Lower leg skin (tissue), 4 donors: ENCODE measurements around the gene ABHD8. TPM values are rescaled to one million over a fixed set of nuclear protein-coding genes. Genes with fewer than 3 reads are reported as not detected.

Experiments used
- DNase-seq, 2 donors: peaks; one replicate each; pipeline ENCODE4 v3.0.0-alpha.2; 2019; ENCODE audit warnings: low spot score in 2 of 2
- H3K4me3 ChIP-seq: fragments of 200-600 bp; sonication (generic); 2 replicates; pipeline ENCODE4 v1.5.1; 2017; ENCODE audit warnings: mild to moderate bottlenecking, low read depth; ENCODE audit not compliant: poor library complexity, severe bottlenecking
- CTCF ChIP-seq, 3 donors: fragments of 450-650 bp; IDR thresholded peaks; one replicate each; pipeline ENCODE4 v1.5.1; 2016; ENCODE audit warnings: antibody characterized with exemption in 3 of 3, mild to moderate bottlenecking in 3 of 3, moderate library complexity in 2 of 3
- POLR2A ChIP-seq, 2 donors: fragments of 450-650 bp; IDR thresholded peaks; one replicate each; pipeline ENCODE4 v1.6.1; 2016 to 2017; ENCODE audit warnings: antibody characterized with exemption in 2 of 2, mild to moderate bottlenecking in 1 of 2, moderate library complexity in 1 of 2
- WGBS, 2 donors: methylation state at CpG; one replicate each; pipeline ENCODE4 v1.1.5; 2018; 5-methylcytosine and 5-hydroxymethylcytosine counted together
- intact Hi-C: fragments of 100-400 bp; cut with DNase I; formaldehyde crosslinking; loops from one replicate; pipeline ENCODE4 v1.15.0; 2023; ENCODE audit warnings: low total_unique reads
- total RNA-seq, 4 donors: library from RNA; depleted of rRNA; stranded (reverse); fragments of >200 nt; gene quantifications; one replicate each; pipeline ENCODE4 v1.1.0, GENCODE V29; 2016

The ABHD8 gene
- total RNA-seq, 4 donors from 2014 or later, result 20.2 to 34.9 (median 27.7) TPM

- TF ChIP-seq CTCF (IDR thresholded peaks at IDR 0.05) (no peak), POLR2A (IDR thresholded peaks at IDR 0.05) (no peak)
- WGBS, 2 donors, result 75 to 98% methylated on average over 6 to 10 of the region's 11 CpGs
- intact Hi-C loops, result loop anchor here (10.0 kb wide), 1 partner anchor 81 kb away; no protein-coding TSS in a partner anchor
- no peak overlapping the region for H3K4me3 ChIP-seq
- no peak for DNase-seq
These were observed 17.0 kb downstream of the ABHD8 start for GRCh38 chr19:17286263-17286662.

- no peak overlapping the region for H3K4me3 ChIP-seq
- no peak for DNase-seq
- 92% methylated on average over 18 of the region's 18 CpGs for WGBS, 2 donors
- TF ChIP-seq POLR2A (IDR thresholded peaks at IDR 0.05) (no peak), CTCF (IDR thresholded peaks at IDR 0.05) (no peak)
- intact Hi-C loops, result loop anchor here (10.0 kb wide), 1 partner anchor 81 kb away; no protein-coding TSS in a partner anchor
These were observed 17.6 kb downstream of the ABHD8 start for GRCh38 chr19:17285415-17286135.

- H3K4me3 ChIP-seq, result no peak overlapping the region
- intact Hi-C loops, result loop anchor here (10.0 kb wide), 1 partner anchor 79 kb away; no protein-coding TSS in a partner anchor
- 88 to 94% methylated on average over 7 of the region's 7 CpGs for WGBS, 2 donors
- no peak for DNase-seq
- TF ChIP-seq CTCF (IDR thresholded peaks at IDR 0.05) (no peak), POLR2A (IDR thresholded peaks at IDR 0.05) (no peak)
These were observed 19.7 kb downstream of the ABHD8 start for GRCh38 chr19:17283504-17283996.

- TF ChIP-seq CTCF (IDR thresholded peaks at IDR 0.05) (peak in 1 of 3 donors; percentile 83), POLR2A (IDR thresholded peaks at IDR 0.05) (no peak)
- WGBS, 2 donors, result 3% methylated on average over 38 to 40 of the region's 45 CpGs
- DNase-seq, result peak; percentile 58 to 95
- intact Hi-C loops, result loop anchor here (10.0 kb wide), 1 partner anchor 78 kb away; no protein-coding TSS in a partner anchor
- H3K4me3 ChIP-seq, result no peak overlapping the region
These were observed 20.6 kb downstream of the ABHD8 start for GRCh38 chr19:17282488-17283125.

- no peak for TF ChIP-seq POLR2A (IDR thresholded peaks at IDR 0.05)
- TF ChIP-seq CTCF (IDR thresholded peaks at IDR 0.05), result no peak
- intact Hi-C loops, result loop anchor here (10.0 kb wide), 1 partner anchor 77 kb away; no protein-coding TSS in a partner anchor
- DNase-seq, result no peak
- H3K4me3 ChIP-seq, result no peak within 1 kb of the TSS
- WGBS, 2 donors, result 6 to 12% methylated on average over 27 to 49 of the region's 75 CpGs
These were observed 21.6 kb downstream of the ABHD8 start, which contains the start of gene ANKLE1 for GRCh38 chr19:17281391-17282304. Gene ANKLE1 (plus strand): TSS chr19:17281901. CDS start chr19:17281921, 20 bp downstream.
